Measurements from ENCODE around the gene MORN1.

The MORN1 gene

GRCh38 chr1:2432441-2432844 is 41.1 kb upstream of the MORN1 start:
- no peak overlapping the region for H3K9ac ChIP-seq (ENCODE audit: low read length)
- peaks cover 5% of the 10 kb centered on the region for H3K4me1 ChIP-seq (ENCODE audit: control insufficient read depth, low read depth, low read length)
- H3K4me3 ChIP-seq (ENCODE audit: low read length) = no peak overlapping the region
- no peak overlapping the region for H3K27ac ChIP-seq (ENCODE audit: low read length)
- H3K27me3 ChIP-seq (ENCODE audit: control insufficient read depth, insufficient read depth, low read length) = no peaks in the 10 kb centered on the region
- H3K9me3 ChIP-seq (ENCODE audit: control insufficient read depth, low read depth, low read length) = no peaks in the 10 kb centered on the region
- no peaks in the 10 kb centered on the region for H3K36me3 ChIP-seq (ENCODE audit: control insufficient read depth, low read depth, low read length)

- Histone ChIP-seq H3K4me3 (ENCODE audit: low read length) (no peak overlapping the region), H3K4me1 (ENCODE audit: control insufficient read depth, low read depth, low read length) (peaks cover 5% of the 10 kb centered on the region), H3K27ac (ENCODE audit: low read length) (no peak overlapping the region), H3K9ac (ENCODE audit: low read length) (no peak overlapping the region), H3K27me3 (ENCODE audit: control insufficient read depth, insufficient read depth, low read length) (no peaks in the 10 kb centered on the region), H3K9me3 (ENCODE audit: control insufficient read depth, low read depth, low read length) (no peaks in the 10 kb centered on the region), H3K36me3 (ENCODE audit: control insufficient read depth, low read depth, low read length) (no peaks in the 10 kb centered on the region)
Observed at GRCh38 chr1:2431518-2431917, 40.2 kb upstream of the MORN1 start.

DNA sequence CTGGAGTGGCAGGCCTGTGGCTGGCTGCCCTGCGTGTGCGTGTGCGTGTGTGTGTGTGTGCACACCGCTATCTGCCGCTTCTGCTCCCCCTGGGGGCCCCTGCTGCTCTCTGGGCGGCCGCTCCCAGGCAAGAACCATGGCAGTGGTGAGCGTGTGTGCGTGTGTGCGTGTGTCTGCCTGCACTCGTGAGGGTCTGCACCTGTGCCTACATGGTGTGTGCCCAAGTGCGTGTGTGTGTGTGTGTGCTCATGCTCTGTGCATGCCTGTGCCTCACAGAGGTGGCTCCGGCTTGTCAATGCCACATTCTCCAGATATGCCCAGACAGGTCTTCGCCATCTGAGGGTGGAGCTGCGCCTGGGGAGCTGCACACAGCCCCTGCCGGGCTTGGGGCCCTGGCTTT is 39.7 kb upstream of the MORN1 start:
- Histone ChIP-seq H3K9ac (ENCODE audit: low read length) (no peak overlapping the region), H3K36me3 (ENCODE audit: control insufficient read depth, low read depth, low read length) (no peaks in the 10 kb centered on the region), H3K9me3 (ENCODE audit: control insufficient read depth, low read depth, low read length) (no peaks in the 10 kb centered on the region), H3K27ac (ENCODE audit: low read length) (no peak overlapping the region), H3K4me3 (ENCODE audit: low read length) (no peak overlapping the region), H3K4me1 (ENCODE audit: control insufficient read depth, low read depth, low read length) (peaks cover 5% of the 10 kb centered on the region), H3K27me3 (ENCODE audit: control insufficient read depth, insufficient read depth, low read length) (no peaks in the 10 kb centered on the region)

DNA sequence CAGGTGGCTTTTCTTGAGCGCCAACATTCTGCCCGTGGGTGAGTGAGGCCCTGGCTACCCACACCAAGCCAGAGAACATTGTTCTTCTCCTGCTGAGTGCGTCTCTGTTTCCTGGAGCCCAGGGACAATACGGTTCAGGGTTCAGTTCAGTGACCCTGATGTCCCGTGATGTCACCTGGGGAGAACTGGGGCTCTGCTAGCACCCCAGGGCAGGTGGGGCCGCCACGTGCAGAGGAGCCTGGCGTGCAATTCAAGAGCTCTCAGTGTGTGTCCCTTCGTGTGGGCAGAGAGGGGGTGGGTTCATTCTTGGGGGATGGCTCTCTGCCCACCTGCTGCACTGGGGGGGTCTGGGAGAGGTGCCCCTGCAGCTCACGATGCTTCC is 39.2 kb upstream of the MORN1 start:
- H3K36me3 ChIP-seq (ENCODE audit: control insufficient read depth, low read depth, low read length) = no peaks in the 10 kb centered on the region
- peaks cover 5% of the 10 kb centered on the region for H3K4me1 ChIP-seq (ENCODE audit: control insufficient read depth, low read depth, low read length)
- no peak overlapping the region for H3K27ac ChIP-seq (ENCODE audit: low read length)
- no peaks in the 10 kb centered on the region for H3K9me3 ChIP-seq (ENCODE audit: control insufficient read depth, low read depth, low read length)
- H3K27me3 ChIP-seq (ENCODE audit: control insufficient read depth, insufficient read depth, low read length) = no peaks in the 10 kb centered on the region
- H3K9ac ChIP-seq (ENCODE audit: low read length) = no peak overlapping the region
- H3K4me3 ChIP-seq (ENCODE audit: low read length) = no peak overlapping the region

DNA sequence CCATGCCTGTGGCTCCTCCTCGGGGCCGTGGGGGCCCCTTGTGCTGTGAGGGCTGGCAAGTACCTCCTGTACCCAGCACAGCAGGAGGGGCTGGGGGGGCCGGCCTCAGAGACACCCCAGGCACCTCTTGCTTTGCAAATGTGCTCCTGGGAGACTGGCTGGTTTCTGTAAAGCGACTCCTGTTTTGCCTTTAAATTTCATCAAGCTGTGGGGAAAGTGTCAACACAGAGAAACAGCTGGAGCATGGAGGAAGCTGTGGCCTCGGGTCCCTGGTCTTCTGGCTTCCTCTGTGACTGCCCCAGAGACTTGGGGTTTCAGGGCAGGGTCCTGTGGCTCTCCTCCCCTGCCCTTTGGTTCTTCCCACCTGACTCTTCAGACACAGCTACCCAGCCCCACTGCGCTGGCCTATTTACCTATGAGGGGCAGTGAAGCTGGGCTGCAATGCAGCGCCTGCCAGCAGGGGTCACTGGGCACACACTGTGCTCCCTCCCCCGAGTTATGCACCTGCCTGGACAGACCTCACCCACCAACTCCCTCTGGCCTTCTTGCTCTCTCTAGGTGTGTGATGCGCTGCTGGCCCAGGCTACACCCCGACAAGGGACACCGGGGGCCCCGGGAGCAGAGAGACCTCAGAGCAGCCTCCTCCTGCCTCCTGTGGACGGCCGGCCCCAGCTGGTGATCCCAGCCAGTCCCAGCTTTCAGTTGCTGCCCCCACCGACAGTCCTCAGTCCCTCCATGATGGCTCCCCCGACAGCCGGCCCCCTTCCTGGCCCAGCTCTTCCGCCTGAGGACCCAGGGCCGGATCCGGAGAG is 38.6 kb upstream of the MORN1 start:
- Histone ChIP-seq H3K4me3 (ENCODE audit: low read length) (no peak overlapping the region), H3K4me1 (ENCODE audit: control insufficient read depth, low read depth, low read length) (peaks cover 5% of the 10 kb centered on the region), H3K9me3 (ENCODE audit: control insufficient read depth, low read depth, low read length) (no peaks in the 10 kb centered on the region), H3K36me3 (ENCODE audit: control insufficient read depth, low read depth, low read length) (no peaks in the 10 kb centered on the region), H3K9ac (ENCODE audit: low read length) (no peak overlapping the region), H3K27me3 (ENCODE audit: control insufficient read depth, insufficient read depth, low read length) (no peaks in the 10 kb centered on the region), H3K27ac (ENCODE audit: low read length) (no peak overlapping the region)

GRCh38 chr1:2428490-2428889 is 37.1 kb upstream of the MORN1 start:
- Histone ChIP-seq H3K27ac (ENCODE audit: low read length) (no peak overlapping the region), H3K4me1 (ENCODE audit: control insufficient read depth, low read depth, low read length) (peaks cover 5% of the 10 kb centered on the region), H3K4me3 (ENCODE audit: low read length) (no peak overlapping the region), H3K9me3 (ENCODE audit: control insufficient read depth, low read depth, low read length) (no peaks in the 10 kb centered on the region), H3K27me3 (ENCODE audit: control insufficient read depth, insufficient read depth, low read length) (peaks cover 2% of the 10 kb centered on the region), H3K9ac (ENCODE audit: low read length) (no peak overlapping the region), H3K36me3 (ENCODE audit: control insufficient read depth, low read depth, low read length) (no peaks in the 10 kb centered on the region)

- H3K4me3 ChIP-seq (ENCODE audit: low read length) = no peak overlapping the region
- H3K9me3 ChIP-seq (ENCODE audit: control insufficient read depth, low read depth, low read length) = no peaks in the 10 kb centered on the region
- H3K9ac ChIP-seq (ENCODE audit: low read length) = no peak overlapping the region
- no peaks in the 10 kb centered on the region for H3K36me3 ChIP-seq (ENCODE audit: control insufficient read depth, low read depth, low read length)
- H3K27ac ChIP-seq (ENCODE audit: low read length) = no peak overlapping the region
- H3K4me1 ChIP-seq (ENCODE audit: control insufficient read depth, low read depth, low read length) = peaks cover 5% of the 10 kb centered on the region
- H3K27me3 ChIP-seq (ENCODE audit: control insufficient read depth, insufficient read depth, low read length) = peaks cover 4% of the 10 kb centered on the region
Observed at GRCh38 chr1:2427976-2428375, 36.6 kb upstream of the MORN1 start.

- H3K4me1 ChIP-seq (ENCODE audit: control insufficient read depth, low read depth, low read length) = peaks cover under 1% of the 10 kb centered on the region
- no peaks in the 10 kb centered on the region for H3K9me3 ChIP-seq (ENCODE audit: control insufficient read depth, low read depth, low read length)
- H3K27me3 ChIP-seq (ENCODE audit: control insufficient read depth, insufficient read depth, low read length) = peaks cover 4% of the 10 kb centered on the region
- H3K36me3 ChIP-seq (ENCODE audit: control insufficient read depth, low read depth, low read length) = no peaks in the 10 kb centered on the region
- no peak overlapping the region for H3K4me3 ChIP-seq (ENCODE audit: low read length)
- H3K27ac ChIP-seq (ENCODE audit: low read length) = no peak overlapping the region
- H3K9ac ChIP-seq (ENCODE audit: low read length) = no peak overlapping the region
Observed at GRCh38 chr1:2427051-2427450, 35.7 kb upstream of the MORN1 start.

GRCh38 chr1:2426540-2426939 is 35.2 kb upstream of the MORN1 start:
- peaks cover 4% of the 10 kb centered on the region for H3K27me3 ChIP-seq (ENCODE audit: control insufficient read depth, insufficient read depth, low read length)
- H3K27ac ChIP-seq (ENCODE audit: low read length) = no peak overlapping the region
- H3K9me3 ChIP-seq (ENCODE audit: control insufficient read depth, low read depth, low read length) = no peaks in the 10 kb centered on the region
- H3K4me1 ChIP-seq (ENCODE audit: control insufficient read depth, low read depth, low read length) = no peaks in the 10 kb centered on the region
- H3K9ac ChIP-seq (ENCODE audit: low read length) = no peak overlapping the region
- no peaks in the 10 kb centered on the region for H3K36me3 ChIP-seq (ENCODE audit: control insufficient read depth, low read depth, low read length)
- H3K4me3 ChIP-seq (ENCODE audit: low read length) = no peak overlapping the region

- Histone ChIP-seq H3K27me3 (ENCODE audit: control insufficient read depth, insufficient read depth, low read length) (peaks cover 4% of the 10 kb centered on the region), H3K4me3 (ENCODE audit: low read length) (no peak overlapping the region), H3K4me1 (ENCODE audit: control insufficient read depth, low read depth, low read length) (no peaks in the 10 kb centered on the region), H3K9ac (ENCODE audit: low read length) (no peak overlapping the region), H3K27ac (ENCODE audit: low read length) (no peak overlapping the region), H3K9me3 (ENCODE audit: control insufficient read depth, low read depth, low read length) (no peaks in the 10 kb centered on the region), H3K36me3 (ENCODE audit: control insufficient read depth, low read depth, low read length) (no peaks in the 10 kb centered on the region)
Observed at GRCh38 chr1:2425892-2426291, 34.5 kb upstream of the MORN1 start.

GRCh38 chr1:2422523-2422922 is 31.2 kb upstream of the MORN1 start:
- Histone ChIP-seq H3K27me3 (ENCODE audit: control insufficient read depth, insufficient read depth, low read length) (peaks cover 4% of the 10 kb centered on the region), H3K9me3 (ENCODE audit: control insufficient read depth, low read depth, low read length) (no peaks in the 10 kb centered on the region), H3K4me3 (ENCODE audit: low read length) (no peak overlapping the region), H3K9ac (ENCODE audit: low read length) (no peak overlapping the region), H3K4me1 (ENCODE audit: control insufficient read depth, low read depth, low read length) (no peaks in the 10 kb centered on the region), H3K27ac (ENCODE audit: low read length) (no peak overlapping the region), H3K36me3 (ENCODE audit: control insufficient read depth, low read depth, low read length) (no peaks in the 10 kb centered on the region)

GRCh38 chr1:2419416-2419815 is 28.1 kb upstream of the MORN1 start:
- H3K9me3 ChIP-seq (ENCODE audit: control insufficient read depth, low read depth, low read length) = no peaks in the 10 kb centered on the region
- peaks cover 3% of the 10 kb centered on the region for H3K4me1 ChIP-seq (ENCODE audit: control insufficient read depth, low read depth, low read length)
- H3K4me3 ChIP-seq (ENCODE audit: low read length) = no peak overlapping the region
- no peaks in the 10 kb centered on the region for H3K36me3 ChIP-seq (ENCODE audit: control insufficient read depth, low read depth, low read length)
- peaks cover 4% of the 10 kb centered on the region for H3K27me3 ChIP-seq (ENCODE audit: control insufficient read depth, insufficient read depth, low read length)
- no peak overlapping the region for H3K9ac ChIP-seq (ENCODE audit: low read length)
- H3K27ac ChIP-seq (ENCODE audit: low read length) = no peak overlapping the region
